OCI-LY1 (cell line): ENCODE results near the gene BSG.

Source experiments
- CTCF ChIP-seq: fragments of 200-600 bp; sonication (generic), shearing (Covaris generic); IDR thresholded peaks from 2 replicates; pipeline ENCODE4 v1.5.1; 2017; ENCODE audit warnings: mild to moderate bottlenecking, antibody characterized with exemption, low read length, moderate library complexity, mixed read lengths
- EZH2 ChIP-seq: fragments of 200-600 bp; sonication (generic), shearing (Covaris generic); IDR thresholded peaks from 2 replicates; pipeline ENCODE4 v1.8.0; 2017; ENCODE audit warnings: borderline replicate concordance, mixed run types, mild to moderate bottlenecking, antibody characterized with exemption, low read length, moderate library complexity, mixed read lengths

GRCh38 chr19:581399-582111 is 9.2 kb downstream of the BSG start:
- TF ChIP-seq CTCF, result no peak
- no peak for TF ChIP-seq EZH2
